CD8-positive, alpha-beta memory T cell (primary cell): ENCODE measurements around the gene AUH. TPM values are rescaled to one million over a fixed set of nuclear protein-coding genes. Genes with fewer than 3 reads are reported as not detected.
A peak's percentile ranks its signal among the peaks of the same experiment; 100 is the strongest.

Source experiments
- CTCF ChIA-PET: fragments of 350-600 bp; sonication (Branson Sonifier 250); formaldehyde crosslinking; loops from one replicate; lab custom pipeline; 2021; ENCODE audit warnings: antibody characterized with exemption; lab: Charles Lee
- POLR2A ChIA-PET: fragments of 350-600 bp; sonication (Branson Sonifier 250); formaldehyde crosslinking; loops from one replicate; lab custom pipeline; 2021; ENCODE audit warnings: antibody characterized with exemption; lab: Charles Lee
- DNase-seq, 5 donors: peaks; one replicate each; pipeline versions ENCODE4 v3.0.0 to v3.0.0-alpha.2; 2020 to 2022; ENCODE audit warnings: mixed read lengths in 1 of 5
- H3K27ac ChIP-seq: one replicate; pipeline ENCODE4 v1.7.0; 2013; ENCODE audit warnings: low read depth, mild to moderate bottlenecking, low read length, moderate library complexity
- H3K27me3 ChIP-seq: 2 replicates; pipeline ENCODE4 v1.7.0; 2013; ENCODE audit warnings: low read length, mild to moderate bottlenecking; ENCODE audit not compliant: insufficient read depth, poor library complexity, severe bottlenecking
- H3K36me3 ChIP-seq: 2 replicates; pipeline ENCODE4 v1.7.0; 2013; ENCODE audit warnings: mild to moderate bottlenecking, low read length, moderate library complexity; ENCODE audit not compliant: insufficient read depth
- H3K4me1 ChIP-seq: 2 replicates; pipeline ENCODE4 v1.7.0; 2013; ENCODE audit warnings: mild to moderate bottlenecking, low read length, moderate library complexity; ENCODE audit not compliant: insufficient read depth
- H3K4me3 ChIP-seq: 2 replicates; pipeline ENCODE4 v1.7.0; 2013; ENCODE audit warnings: mild to moderate bottlenecking, low read length
- H3K9me3 ChIP-seq: 2 replicates; pipeline ENCODE4 v1.7.0; 2013; ENCODE audit warnings: mild to moderate bottlenecking, low read length
- H3K27ac Mint-ChIP-seq, 8 donors: one replicate each; pipeline ENCODE4 v1.8.0; 2020 to 2021; ENCODE audit warnings: mixed read lengths in 8 of 8, mild to moderate bottlenecking in 6 of 8, inconsistent platforms in 3 of 8, moderate library complexity in 3 of 8
- H3K27me3 Mint-ChIP-seq, 2 donors: one replicate each; pipeline ENCODE4 v1.8.0; 2020 to 2021; ENCODE audit warnings: mixed read lengths in 2 of 2, mild to moderate bottlenecking in 1 of 2, moderate library complexity in 1 of 2
- H3K36me3 Mint-ChIP-seq, 3 donors: one replicate each; pipeline ENCODE4 v1.8.0; 2020 to 2021; ENCODE audit warnings: mixed read lengths in 3 of 3, inconsistent platforms in 1 of 3, mild to moderate bottlenecking in 1 of 3
- H3K4me1 Mint-ChIP-seq, 3 donors: one replicate each; pipeline ENCODE4 v1.8.0; 2020 to 2021; ENCODE audit warnings: mixed read lengths in 3 of 3, inconsistent platforms in 1 of 3, mild to moderate bottlenecking in 1 of 3
- H3K4me3 Mint-ChIP-seq, 7 donors: one replicate each; pipeline ENCODE4 v1.8.0; 2020 to 2021; ENCODE audit warnings: mixed read lengths in 7 of 7, mild to moderate bottlenecking in 6 of 7, moderate library complexity in 4 of 7, inconsistent platforms in 2 of 7
- H3K9me3 Mint-ChIP-seq, 5 donors: one replicate each; pipeline ENCODE4 v1.8.0; 2020 to 2022; ENCODE audit warnings: mixed read lengths in 5 of 5, mild to moderate bottlenecking in 3 of 5, moderate library complexity in 2 of 5, inconsistent platforms in 1 of 5
- polyA plus RNA-seq: library from polyadenylated mRNA; unstranded; fragments of 300-500 nt; fragmentation: Illumina TruSeq; gene quantifications from one replicate; pipeline ENCODE4 v1.2.3, GENCODE V29; 2021
- total RNA-seq, 2 experiments: library from RNA; stranded (reverse); gene quantifications; one replicate each; pipeline ENCODE4 v1.2.3, GENCODE V29; 2021

The AUH gene
- total and polyA plus RNA-seq, 3 experiments from 2014 or later = 12.8 to 35.0 (median 33.5) TPM

DNA sequence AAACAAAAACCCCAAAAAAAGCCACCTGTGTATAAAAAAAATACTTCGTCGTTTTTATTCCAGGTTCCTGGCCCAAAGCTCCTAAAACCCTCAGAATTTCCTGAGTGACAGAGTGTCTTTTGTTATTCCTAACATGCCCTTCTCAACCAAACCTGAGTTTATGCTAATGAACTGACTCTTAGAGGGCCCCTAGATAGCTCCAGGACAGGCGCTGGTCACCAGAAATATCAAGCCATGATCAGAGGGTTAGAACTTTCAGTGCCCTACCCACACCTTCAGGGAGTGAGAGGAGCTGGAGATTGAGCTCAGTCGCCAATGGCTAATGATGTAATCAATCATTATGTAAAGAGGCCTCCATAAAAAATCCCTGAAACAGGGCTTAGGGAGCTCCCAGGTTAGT lies 15.7 kb downstream of the AUH start:
- CTCF ChIA-PET = no interaction called here
- Mint-ChIP-seq H3K4me3 (no peak overlapping the region), H3K36me3 (peaks cover 17 to 62% (median 40%) of the 10 kb centered on the region in 3 donors), H3K27ac (peak overlapping the region in 1 of 8 donors; percentile 57), H3K9me3 (no peaks in the 10 kb centered on the region), H3K4me1 (peaks cover 25 to 47% (median 45%) of the 10 kb centered on the region in 3 donors), H3K27me3 (peaks cover 0 to 1% of the 10 kb centered on the region in 2 donors)
- no peak overlapping the region for H3K27ac ChIP-seq
- H3K4me3 ChIP-seq = no peak overlapping the region
- DNase-seq = no peak
- no peaks in the 10 kb centered on the region for H3K9me3 ChIP-seq
- POLR2A ChIA-PET = interaction anchor here (0.7 to 1.0 kb wide), 2 partner anchors 12 to 273 kb away, joined by 5 to 7 read pairs; no protein-coding TSS in a partner anchor
- no peaks in the 10 kb centered on the region for H3K27me3 ChIP-seq
- H3K36me3 ChIP-seq = peaks cover 11% of the 10 kb centered on the region
- H3K4me1 ChIP-seq = peaks cover 3% of the 10 kb centered on the region

DNA sequence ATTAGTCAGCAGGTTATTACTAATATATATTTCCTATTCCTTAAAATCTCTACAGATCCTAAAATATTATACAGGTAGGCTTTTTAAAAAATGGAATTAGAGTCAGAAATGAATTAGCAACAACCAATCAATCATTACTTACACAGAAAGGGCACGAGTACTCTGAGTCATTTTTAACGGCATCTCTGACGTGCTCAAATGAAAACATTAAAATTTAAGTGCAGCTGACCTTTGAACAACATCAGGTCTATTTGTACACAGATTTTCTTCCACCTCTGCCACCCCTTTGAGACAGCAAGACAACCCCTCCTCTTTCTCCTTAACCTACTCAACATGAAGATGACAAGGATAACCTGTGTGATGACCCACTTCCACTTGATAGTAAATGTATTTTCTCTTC lies 19.1 kb downstream of the AUH start:
- CTCF ChIA-PET = no interaction called here
- no peak overlapping the region for H3K4me3 Mint-ChIP-seq
- POLR2A ChIA-PET = no interaction called here
- no peaks in the 10 kb centered on the region for H3K27me3 ChIP-seq
- no peak for DNase-seq
- no peaks in the 10 kb centered on the region for H3K9me3 ChIP-seq
- H3K9me3 Mint-ChIP-seq = no peaks in the 10 kb centered on the region
- no peak overlapping the region for H3K4me3 ChIP-seq
- H3K4me1 ChIP-seq = peaks cover 3% of the 10 kb centered on the region
- H3K27ac Mint-ChIP-seq = no peak overlapping the region
- peaks cover 0 to 1% of the 10 kb centered on the region in 2 donors for H3K27me3 Mint-ChIP-seq
- H3K27ac ChIP-seq = no peak overlapping the region
- peaks cover 17% of the 10 kb centered on the region for H3K36me3 ChIP-seq
- peaks cover 44 to 64% (median 59%) of the 10 kb centered on the region in 3 donors for H3K4me1 Mint-ChIP-seq
- peaks cover 21 to 64% (median 44%) of the 10 kb centered on the region in 3 donors for H3K36me3 Mint-ChIP-seq

DNA sequence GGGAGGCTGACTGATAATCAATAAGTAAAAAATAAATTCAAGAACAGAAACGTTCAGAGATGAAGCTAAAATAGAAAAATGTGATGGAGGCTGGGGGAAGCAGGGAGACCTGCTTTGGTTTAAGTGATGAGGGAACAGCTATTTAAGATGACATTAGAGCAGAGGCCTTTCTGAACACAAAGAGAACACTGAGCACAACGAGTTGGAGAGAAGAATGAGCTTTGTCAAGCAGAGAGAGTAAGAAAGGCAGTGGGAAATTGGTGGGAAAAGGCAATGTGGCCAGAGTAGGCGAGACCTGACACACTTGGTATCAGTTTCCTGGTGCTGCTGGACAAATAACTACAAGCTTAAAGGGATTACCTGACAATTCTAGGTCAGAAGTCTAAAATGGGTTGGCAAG lies 20.0 kb downstream of the AUH start:
- Histone ChIP-seq H3K4me3 (no peak overlapping the region), H3K9me3 (no peaks in the 10 kb centered on the region), H3K27ac (no peak overlapping the region), H3K36me3 (peaks cover 17% of the 10 kb centered on the region), H3K4me1 (peaks cover 3% of the 10 kb centered on the region), H3K27me3 (no peaks in the 10 kb centered on the region)
- Mint-ChIP-seq H3K4me1 (peaks cover 48 to 69% (median 66%) of the 10 kb centered on the region in 3 donors), H3K36me3 (peaks cover 22 to 65% (median 48%) of the 10 kb centered on the region in 3 donors), H3K27ac (peak overlapping the region in 6 of 8 donors; percentile 2 to 69 (median 34)), H3K9me3 (no peaks in the 10 kb centered on the region), H3K27me3 (peaks cover 0 to 1% of the 10 kb centered on the region in 2 donors), H3K4me3 (peak overlapping the region in 1 of 7 donors; percentile 6)
- CTCF ChIA-PET = interaction anchor here (0.8 kb wide), 1 partner anchor 26 kb away, joined by 3 read pairs; no protein-coding TSS in a partner anchor
- POLR2A ChIA-PET = no interaction called here
- no peak for DNase-seq

DNA sequence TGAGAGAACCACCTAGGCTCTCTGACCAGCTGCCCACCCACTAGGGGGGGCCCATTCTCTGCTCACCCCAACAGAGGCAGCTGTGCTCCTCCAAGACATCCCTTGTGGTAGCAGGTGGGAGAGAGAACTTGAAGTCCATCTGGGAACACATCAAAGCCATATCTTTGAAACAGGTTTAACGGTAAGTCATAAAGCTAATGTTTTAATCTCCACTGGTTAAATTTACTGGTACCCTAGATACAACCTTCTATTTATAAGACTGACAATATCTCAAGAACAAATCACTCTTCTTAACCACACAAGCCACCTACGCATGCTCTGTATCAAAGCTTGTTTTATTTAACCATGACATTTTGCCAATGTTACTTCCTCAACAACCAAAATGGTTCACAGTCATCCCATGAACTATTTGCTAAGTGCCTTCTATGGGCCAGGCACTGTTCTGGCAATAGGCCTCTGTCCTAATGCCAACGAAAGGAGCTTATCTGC lies 20.4 kb downstream of the AUH start:
- Mint-ChIP-seq H3K9me3 (no peaks in the 10 kb centered on the region), H3K4me3 (peak overlapping the region in 2 of 7 donors; percentile 6 to 8), H3K36me3 (peaks cover 24 to 63% (median 45%) of the 10 kb centered on the region in 3 donors), H3K27ac (peak overlapping the region in 6 of 8 donors; percentile 2 to 70 (median 46)), H3K27me3 (peaks cover 0 to 1% of the 10 kb centered on the region in 2 donors), H3K4me1 (peaks cover 49 to 69% (median 66%) of the 10 kb centered on the region in 3 donors)
- no peaks in the 10 kb centered on the region for H3K9me3 ChIP-seq
- H3K36me3 ChIP-seq = peaks cover 17% of the 10 kb centered on the region
- no peak for DNase-seq
- H3K4me3 ChIP-seq = no peak overlapping the region
- no peak overlapping the region for H3K27ac ChIP-seq
- peaks cover 3% of the 10 kb centered on the region for H3K4me1 ChIP-seq
- ChIA-PET POLR2A (no interaction called here), CTCF (interaction anchor here (0.8 kb wide), 1 partner anchor 26 kb away, joined by 3 read pairs; no protein-coding TSS in a partner anchor)
- H3K27me3 ChIP-seq = no peaks in the 10 kb centered on the region

DNA sequence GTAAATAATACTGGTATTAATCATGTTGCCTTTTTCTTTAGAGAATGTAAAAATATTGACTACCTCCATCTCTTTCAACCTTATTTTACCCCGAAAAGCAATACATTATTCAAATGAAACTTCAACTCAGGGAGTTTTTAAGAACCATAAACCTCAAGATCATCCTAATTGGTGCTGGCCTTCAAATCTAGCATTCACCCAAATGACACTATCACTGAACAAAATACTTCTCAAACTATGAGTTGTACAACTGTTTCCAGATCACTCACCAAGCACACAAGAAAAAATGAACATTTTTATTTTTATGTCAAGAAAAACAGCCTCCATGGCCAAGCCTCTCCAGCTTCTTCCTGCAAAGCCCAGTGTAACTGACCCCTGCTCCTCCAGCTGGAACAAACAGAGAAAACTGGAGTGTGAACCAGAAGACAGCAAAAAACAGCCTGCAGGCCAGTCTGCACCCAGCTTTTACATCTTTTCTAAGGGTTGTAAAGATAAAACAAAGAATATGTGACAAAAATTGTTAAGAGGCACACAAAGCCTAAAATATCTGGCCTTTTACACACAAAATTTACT lies 21.2 kb downstream of the AUH start:
- peaks cover 17% of the 10 kb centered on the region for H3K36me3 ChIP-seq
- H3K4me1 Mint-ChIP-seq = peaks cover 49 to 69% (median 66%) of the 10 kb centered on the region in 3 donors
- POLR2A ChIA-PET = no interaction called here
- no peaks in the 10 kb centered on the region for H3K9me3 ChIP-seq
- H3K4me1 ChIP-seq = peaks cover 3% of the 10 kb centered on the region
- peak overlapping the region in 2 of 8 donors; percentile 24 to 39 for H3K27ac Mint-ChIP-seq
- peaks cover 24 to 63% (median 45%) of the 10 kb centered on the region in 3 donors for H3K36me3 Mint-ChIP-seq
- H3K27me3 Mint-ChIP-seq = peaks cover 0 to 1% of the 10 kb centered on the region in 2 donors
- CTCF ChIA-PET = interaction anchor here (0.7 kb wide), 1 partner anchor 11 kb away, joined by 3 read pairs; no protein-coding TSS in a partner anchor
- H3K4me3 ChIP-seq = no peak overlapping the region
- H3K9me3 Mint-ChIP-seq = no peaks in the 10 kb centered on the region
- H3K27ac ChIP-seq = no peak overlapping the region
- DNase-seq = no peak
- H3K27me3 ChIP-seq = no peaks in the 10 kb centered on the region
- H3K4me3 Mint-ChIP-seq = no peak overlapping the region

DNA sequence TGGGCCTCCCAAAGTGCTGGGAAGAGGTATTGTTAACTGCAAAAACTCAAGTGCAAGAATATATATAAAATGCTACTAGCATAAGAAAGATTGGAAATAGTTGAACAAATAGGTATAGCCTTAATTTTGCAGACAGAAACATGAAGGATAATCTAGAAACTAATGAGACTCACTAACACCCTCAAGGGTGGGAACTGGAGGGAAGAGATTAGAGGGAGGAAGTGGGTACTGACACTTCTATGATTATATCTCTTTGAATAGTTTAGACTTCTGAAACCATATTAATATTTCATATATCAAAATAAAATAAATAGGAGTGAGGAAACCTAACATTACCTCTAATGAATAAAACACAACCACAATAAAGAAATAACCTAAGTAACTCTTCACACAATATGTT lies 23.0 kb downstream of the AUH start:
- no peaks in the 10 kb centered on the region for H3K9me3 Mint-ChIP-seq
- no peak overlapping the region for H3K4me3 Mint-ChIP-seq
- H3K27me3 Mint-ChIP-seq = no peaks in the 10 kb centered on the region
- peaks cover 17% of the 10 kb centered on the region for H3K36me3 ChIP-seq
- H3K27ac ChIP-seq = no peak overlapping the region
- peaks cover 24 to 51% (median 40%) of the 10 kb centered on the region in 3 donors for H3K36me3 Mint-ChIP-seq
- ChIA-PET CTCF (no interaction called here), POLR2A (no interaction called here)
- H3K9me3 ChIP-seq = no peaks in the 10 kb centered on the region
- H3K4me1 Mint-ChIP-seq = peaks cover 46 to 60% (median 60%) of the 10 kb centered on the region in 3 donors
- peaks cover 3% of the 10 kb centered on the region for H3K4me1 ChIP-seq
- no peak overlapping the region for H3K4me3 ChIP-seq
- H3K27me3 ChIP-seq = no peaks in the 10 kb centered on the region
- DNase-seq = no peak
- no peak overlapping the region for H3K27ac Mint-ChIP-seq

DNA sequence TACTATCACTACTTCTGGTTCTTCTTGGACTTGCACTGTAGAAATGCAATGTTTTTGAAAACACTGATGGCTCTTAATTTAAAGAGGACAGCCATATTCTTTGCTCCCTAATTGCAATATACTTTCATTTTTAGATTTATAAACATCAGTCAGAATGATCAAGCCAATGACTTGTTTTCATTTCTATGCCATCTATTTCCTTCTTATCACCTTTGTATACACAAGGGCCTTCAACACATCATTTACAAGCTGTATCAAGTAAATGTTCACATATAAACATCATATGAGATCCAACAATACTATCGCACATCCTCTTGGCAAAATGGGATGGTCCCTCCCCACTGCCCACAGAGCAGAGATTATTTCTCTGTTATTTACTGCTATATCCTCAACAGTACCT lies 24.9 kb downstream of the AUH start:
- peaks cover 3% of the 10 kb centered on the region for H3K4me1 ChIP-seq
- H3K27ac ChIP-seq = no peak overlapping the region
- Mint-ChIP-seq H3K4me3 (no peak overlapping the region), H3K27ac (no peak overlapping the region), H3K36me3 (peaks cover 13 to 41% (median 31%) of the 10 kb centered on the region in 3 donors), H3K4me1 (peaks cover 39 to 49% (median 47%) of the 10 kb centered on the region in 3 donors), H3K9me3 (no peaks in the 10 kb centered on the region), H3K27me3 (no peaks in the 10 kb centered on the region)
- H3K4me3 ChIP-seq = no peak overlapping the region
- no peak for DNase-seq
- no peaks in the 10 kb centered on the region for H3K9me3 ChIP-seq
- no peaks in the 10 kb centered on the region for H3K27me3 ChIP-seq
- H3K36me3 ChIP-seq = peaks cover 12% of the 10 kb centered on the region
- POLR2A ChIA-PET = no interaction called here
- CTCF ChIA-PET = no interaction called here

DNA sequence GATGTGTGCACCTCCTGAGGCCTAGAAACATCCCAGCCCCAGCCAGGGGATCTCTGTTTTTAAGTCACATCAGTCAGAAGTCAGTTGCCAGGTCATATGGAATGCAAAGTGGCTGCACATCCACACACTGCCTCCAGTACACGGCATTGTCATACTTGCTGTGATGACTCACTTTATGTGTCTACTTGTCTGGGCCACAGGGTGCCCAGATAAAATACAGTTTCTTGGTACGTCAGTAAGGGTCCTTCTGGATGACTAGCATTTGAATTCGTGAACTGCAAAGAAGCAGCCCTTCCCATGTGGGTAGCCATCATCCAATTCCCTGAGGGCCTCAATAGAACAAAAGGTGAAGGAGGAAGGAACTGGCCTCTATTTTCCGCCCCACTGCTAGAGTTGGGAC lies 27.7 kb downstream of the AUH start:
- no peaks in the 10 kb centered on the region for H3K27me3 Mint-ChIP-seq
- CTCF ChIA-PET = no interaction called here
- no peak for DNase-seq

More for the DNA sequence above, 27.7 kb downstream of the AUH start:
- H3K27ac Mint-ChIP-seq = no peak overlapping the region
- H3K36me3 ChIP-seq = no peaks in the 10 kb centered on the region
- no peak overlapping the region for H3K4me3 Mint-ChIP-seq
- POLR2A ChIA-PET = no interaction called here
- H3K9me3 Mint-ChIP-seq = no peaks in the 10 kb centered on the region
- H3K36me3 Mint-ChIP-seq = peaks cover 17 to 25% (median 25%) of the 10 kb centered on the region in 3 donors
- H3K27ac ChIP-seq = no peak overlapping the region
- peaks cover 3% of the 10 kb centered on the region for H3K4me1 ChIP-seq
- H3K9me3 ChIP-seq = no peaks in the 10 kb centered on the region
- peaks cover 16 to 22% (median 19%) of the 10 kb centered on the region in 3 donors for H3K4me1 Mint-ChIP-seq
- no peaks in the 10 kb centered on the region for H3K27me3 ChIP-seq
- H3K4me3 ChIP-seq = no peak overlapping the region
